ENCODE results near the gene TTLL10. TPM values are rescaled to one million over a fixed set of nuclear protein-coding genes. Genes with fewer than 3 reads are reported as not detected.
"Not testable (repeated sequence)": the region's sequence is repeated elsewhere in the genome, so short reads cannot be mapped to it uniquely, and the experiment has no call there.

The TTLL10 gene
- total RNA-seq, 1 donor from 2014 or later = 0.22 TPM

GRCh38 chr1:1137256-1138045, 36.2 kb upstream of the TTLL10 start:
- no peak for DNase-seq (ENCODE audit: low spot score)
- intact Hi-C loops (cut with DNase I) = no loop called here

DNA sequence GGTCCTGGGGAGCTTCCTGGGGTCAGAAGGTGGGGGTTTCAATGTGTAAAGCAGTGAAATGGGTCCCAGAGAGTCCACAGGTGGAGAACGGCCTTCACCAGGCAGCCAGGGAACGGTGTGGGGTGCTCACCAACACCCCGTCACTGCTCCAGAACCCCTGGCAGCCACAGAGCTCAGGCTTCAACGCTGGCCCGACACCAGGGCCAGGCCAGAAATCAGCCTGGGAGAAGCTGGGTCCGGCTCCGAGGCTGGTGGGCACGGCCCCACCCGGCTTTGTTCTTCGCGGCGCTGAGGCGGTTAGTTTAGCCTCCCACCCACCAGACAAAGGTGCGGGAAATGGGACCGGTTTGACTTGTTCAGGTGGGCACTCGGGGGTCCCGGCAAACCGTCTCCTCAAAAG, 33.0 kb upstream of the TTLL10 start:
- intact Hi-C loops (cut with DNase I) = no loop called here

GRCh38 chr1:1141244-1141910, 32.3 kb upstream of the TTLL10 start:
- no peak for DNase-seq (ENCODE audit: low spot score)
- intact Hi-C loops (cut with DNase I) = no loop called here

More for the DNA sequence above, 33.0 kb upstream of the TTLL10 start:
- no peak for DNase-seq (ENCODE audit: low spot score)

DNA sequence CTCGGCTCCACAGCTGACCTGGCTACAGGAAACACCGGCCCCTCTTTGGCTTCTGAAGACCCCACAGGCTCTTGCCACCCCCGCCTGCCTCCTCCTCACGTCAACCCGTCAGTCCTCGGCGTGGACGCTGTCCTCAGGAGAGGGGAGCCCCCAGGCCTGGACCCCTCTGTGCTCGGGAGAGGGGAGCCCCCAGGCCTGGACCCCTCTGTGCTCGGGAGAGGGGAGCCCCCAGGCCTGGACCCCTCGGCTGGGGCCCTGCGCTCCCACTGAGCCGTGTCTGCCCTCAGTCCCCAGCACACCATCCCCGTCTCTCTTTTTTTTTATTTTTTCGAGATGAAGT, 31.8 kb upstream of the TTLL10 start:
- intact Hi-C loops (cut with DNase I) = no loop called here
- DNase-seq (ENCODE audit: low spot score) = no peak

GRCh38 chr1:1142352-1142751, 31.3 kb upstream of the TTLL10 start:
- DNase-seq (ENCODE audit: low spot score); intact Hi-C loops (cut with DNase I): not testable (repeated sequence)

GRCh38 chr1:1142844-1143243, 30.8 kb upstream of the TTLL10 start:
- intact Hi-C loops (cut with DNase I) = no loop called here
- DNase-seq (ENCODE audit: low spot score) = no peak

DNA sequence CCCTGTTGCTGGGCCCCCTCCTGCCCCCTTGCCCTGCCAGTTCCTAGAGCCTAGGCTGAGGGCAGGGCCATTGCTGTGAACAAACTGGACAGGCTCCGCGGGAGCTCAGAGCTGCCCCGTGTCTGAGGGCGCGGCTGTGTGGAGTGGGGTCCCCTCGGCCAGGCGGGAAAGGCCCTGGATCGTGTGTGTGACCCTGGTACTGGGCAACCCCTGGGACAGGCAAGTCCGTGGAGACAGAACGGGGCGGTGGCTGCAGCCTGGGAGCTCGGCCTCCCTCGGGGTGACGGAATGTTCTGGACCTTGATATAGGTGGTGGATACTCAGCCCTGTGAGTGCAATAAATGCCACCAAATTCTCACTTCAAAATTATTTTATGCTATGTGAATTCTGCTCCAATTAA, 30.0 kb upstream of the TTLL10 start:
- intact Hi-C loops (cut with DNase I) = no loop called here
- DNase-seq (ENCODE audit: low spot score) = no peak

- no peak for DNase-seq (ENCODE audit: low spot score)
- intact Hi-C loops (cut with DNase I) = no loop called here
Observed at GRCh38 chr1:1144122-1144842, 29.4 kb upstream of the TTLL10 start.

DNA sequence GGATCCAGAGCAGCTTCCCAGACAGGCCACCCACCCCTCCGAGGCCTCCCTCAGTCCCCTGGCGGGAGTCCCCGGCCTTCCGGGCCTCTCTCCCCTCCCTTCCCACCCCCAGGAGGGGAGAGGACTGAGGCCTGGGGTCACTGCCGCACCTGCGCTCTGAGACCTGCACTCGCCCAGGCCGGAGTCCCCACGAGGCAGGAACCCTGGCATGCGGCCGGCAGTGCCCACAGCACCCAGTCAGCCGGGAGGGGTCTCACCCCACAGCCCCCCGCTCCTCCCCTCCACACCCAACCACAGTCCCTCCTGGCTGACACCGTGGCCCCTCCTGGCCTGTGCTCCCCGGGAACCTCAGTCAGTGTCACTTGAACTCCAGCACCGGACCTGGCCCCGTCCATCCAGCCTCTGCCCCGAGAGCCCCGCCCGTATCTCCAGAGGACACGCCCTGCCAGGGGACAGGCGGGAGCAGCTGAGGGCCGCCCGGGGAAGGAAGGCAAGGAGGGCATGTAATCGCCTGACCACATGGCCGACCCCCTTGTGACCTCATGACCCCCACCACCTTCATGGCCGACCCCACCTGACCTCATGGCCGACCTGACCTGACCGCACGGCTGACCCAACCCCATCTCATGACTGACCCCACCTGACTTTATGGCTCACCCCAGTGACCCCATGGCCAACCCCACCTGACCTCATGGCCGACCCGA, 28.7 kb upstream of the TTLL10 start:
- intact Hi-C loops (cut with DNase I) = no loop called here
- no peak for DNase-seq (ENCODE audit: low spot score)

GRCh38 chr1:1145547-1145914, 28.1 kb upstream of the TTLL10 start:
- intact Hi-C loops (cut with DNase I) = no loop called here
- no peak for DNase-seq (ENCODE audit: low spot score)

- no peak for DNase-seq (ENCODE audit: low spot score)
- intact Hi-C loops (cut with DNase I) = no loop called here
Observed at GRCh38 chr1:1146026-1146425, 27.7 kb upstream of the TTLL10 start.

DNA sequence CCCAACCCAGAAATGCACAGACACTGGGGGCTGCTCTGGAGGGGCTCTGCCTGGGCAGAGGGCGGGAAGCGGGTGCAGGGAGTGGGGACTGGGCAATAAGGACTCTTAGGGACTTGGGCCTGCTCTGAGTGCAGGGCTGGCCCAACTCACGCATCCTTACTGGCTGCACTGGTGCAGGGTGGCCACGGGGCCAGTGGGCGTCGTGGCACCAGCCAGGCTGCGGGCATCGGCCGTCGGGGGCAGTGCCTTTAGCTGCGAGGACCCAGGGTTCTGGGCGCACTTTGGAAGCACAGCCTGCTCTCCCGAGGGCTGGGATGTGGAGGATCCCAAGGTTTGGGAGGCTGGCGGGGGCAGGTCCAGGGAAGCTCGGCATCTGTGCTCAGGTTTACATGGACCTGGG, 27.1 kb upstream of the TTLL10 start:
- intact Hi-C loops (cut with DNase I) = no loop called here
- DNase-seq (ENCODE audit: low spot score) = no peak

- intact Hi-C loops (cut with DNase I) = no loop called here
- DNase-seq (ENCODE audit: low spot score) = no peak
Observed at GRCh38 chr1:1148061-1148460, 25.6 kb upstream of the TTLL10 start.

- DNase-seq (ENCODE audit: low spot score) = no peak
- intact Hi-C loops (cut with DNase I) = no loop called here
Observed at GRCh38 chr1:1148569-1148968, 25.1 kb upstream of the TTLL10 start.

DNA sequence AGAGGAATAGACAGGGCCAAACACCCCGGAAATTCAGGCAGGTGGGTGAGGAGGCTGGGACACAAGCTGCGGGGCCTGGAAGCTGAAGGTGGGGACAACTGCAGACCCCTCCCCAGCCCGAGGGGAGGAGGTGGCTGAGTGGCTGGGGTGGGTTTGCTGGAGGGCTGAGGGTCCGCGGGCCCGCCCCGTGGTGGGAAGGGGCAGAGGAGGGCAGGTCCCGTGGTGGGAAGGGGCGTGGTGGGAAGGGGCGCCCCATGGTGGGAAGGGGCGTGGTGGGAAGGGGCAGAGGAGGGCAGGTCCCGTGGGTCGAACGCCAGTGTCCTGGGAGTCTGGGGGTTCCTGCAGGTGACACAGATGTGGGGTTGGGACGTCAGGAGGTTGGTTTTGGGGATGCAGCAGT, 24.3 kb upstream of the TTLL10 start:
- intact Hi-C loops (cut with DNase I) = no loop called here
- no peak for DNase-seq (ENCODE audit: low spot score)

DNA sequence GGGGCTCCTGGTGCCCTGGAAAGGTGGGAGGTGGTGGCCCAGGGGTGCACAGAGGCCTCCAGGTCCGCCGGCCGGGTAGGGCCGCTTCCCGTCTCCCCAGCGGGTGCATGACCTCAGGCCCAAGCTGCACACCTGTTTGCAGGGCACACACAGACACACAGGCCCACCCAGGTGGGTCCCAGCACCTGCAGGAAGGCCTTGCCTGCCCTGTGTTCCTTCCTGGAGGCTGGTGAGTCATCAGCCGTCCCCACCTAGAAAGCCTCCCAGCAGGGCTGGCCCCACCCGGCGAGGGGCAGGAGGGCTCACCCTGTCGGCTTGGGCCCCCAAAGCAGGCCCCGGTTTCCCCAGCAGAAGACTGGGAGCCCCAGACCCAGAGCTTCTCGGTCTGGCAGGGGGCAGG, 23.6 kb upstream of the TTLL10 start:
- intact Hi-C loops (cut with DNase I) = no loop called here
- DNase-seq (ENCODE audit: low spot score) = no peak

GRCh38 chr1:1151306-1151705, 22.4 kb upstream of the TTLL10 start:
- no peak for DNase-seq (ENCODE audit: low spot score)
- intact Hi-C loops (cut with DNase I) = no loop called here

DNA sequence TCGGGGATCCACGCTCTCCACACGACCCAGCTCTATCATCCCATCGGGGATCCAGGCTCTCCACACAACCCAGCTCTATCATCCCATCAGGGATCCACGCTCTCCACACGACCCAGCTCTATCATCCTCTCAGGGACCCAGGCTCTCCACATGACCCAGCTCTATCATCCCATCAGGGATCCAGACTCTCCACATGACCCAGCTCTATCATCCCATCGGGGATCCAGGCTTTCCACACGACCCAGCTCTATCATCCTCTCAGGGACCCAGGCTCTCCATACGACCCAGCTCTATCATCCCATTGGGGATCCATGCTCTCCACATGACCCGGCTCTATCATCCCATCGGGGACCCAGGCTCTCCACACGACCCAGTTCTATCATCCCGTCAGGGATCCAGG, 21.2 kb upstream of the TTLL10 start:
- DNase-seq (ENCODE audit: low spot score); intact Hi-C loops (cut with DNase I): not testable (repeated sequence)

DNA sequence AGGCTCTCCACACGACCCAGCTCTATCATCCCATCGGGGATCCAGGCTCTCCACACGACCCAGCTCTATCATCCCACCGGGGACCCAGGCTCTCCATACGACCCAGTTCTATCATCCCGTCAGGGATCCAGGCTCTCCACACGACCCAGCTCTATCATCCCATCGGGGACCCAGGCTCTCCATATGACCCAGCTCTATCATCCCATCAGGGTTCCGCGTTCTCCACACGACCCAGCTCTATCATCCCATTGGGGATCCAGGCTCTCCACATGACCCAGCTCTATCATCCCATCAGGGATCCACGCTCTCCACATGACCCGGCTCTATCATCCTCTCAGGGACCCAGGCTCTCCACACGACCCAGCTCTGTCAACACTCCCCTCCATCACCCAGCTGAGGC, 20.5 kb upstream of the TTLL10 start:
- intact Hi-C loops (cut with DNase I); DNase-seq (ENCODE audit: low spot score): not testable (repeated sequence)

DNA sequence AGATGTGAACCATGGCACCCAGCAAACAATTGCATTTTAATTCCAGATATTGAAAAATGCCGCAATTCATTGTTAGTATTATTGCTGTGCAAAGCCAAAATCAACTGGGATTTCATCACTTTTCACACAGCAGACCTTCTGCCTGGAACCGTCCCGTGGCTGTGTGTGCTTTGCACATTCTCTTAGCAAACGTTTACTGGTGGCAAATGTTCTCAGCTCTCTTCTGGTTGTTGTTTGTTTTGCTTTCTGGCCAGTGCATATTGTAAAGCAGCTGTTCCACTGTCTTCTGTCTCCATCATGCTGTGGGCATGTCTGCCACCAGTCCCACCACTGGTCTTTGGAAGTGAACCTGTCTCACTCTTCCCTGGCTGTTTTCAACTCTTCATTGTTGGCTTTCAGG, 19.8 kb upstream of the TTLL10 start:
- intact Hi-C loops (cut with DNase I) = no loop called here
- DNase-seq (ENCODE audit: low spot score) = no peak
